GF-D8 (cell line): Measurements from ENCODE around the gene KRT37.

Experiments
- DNase-seq: peaks from one replicate; lab custom pipeline; 2025; lab: John Stamatoyannopoulos, UW

Gene KRT37

DNA sequence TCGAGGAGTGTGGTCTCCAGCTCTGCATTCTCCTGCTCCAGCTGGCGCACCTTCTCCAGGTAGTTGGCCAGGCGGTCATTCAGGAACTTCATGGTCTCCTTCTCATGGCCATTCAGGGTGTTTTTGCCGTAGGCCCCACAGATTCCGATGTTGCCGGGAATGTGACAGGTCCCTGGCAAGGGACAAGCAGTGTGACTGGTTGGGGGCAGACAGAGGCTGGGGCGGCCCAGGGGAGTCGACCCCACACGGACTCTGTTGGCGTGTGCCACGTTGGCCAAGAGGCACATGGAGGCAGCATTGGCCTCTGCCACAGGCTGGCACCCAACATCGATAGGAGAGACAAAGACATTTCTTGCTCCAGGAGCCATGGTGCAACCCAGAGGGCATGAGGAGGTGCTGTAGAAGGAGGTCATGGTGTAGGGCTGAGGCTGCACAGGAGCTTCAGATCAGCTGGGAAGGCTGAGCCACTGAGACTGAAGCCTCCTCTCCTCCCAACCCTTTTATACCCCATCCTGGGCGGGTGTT, at the start of gene KRT37:
TSS of gene KRT37 (minus strand) at position 475 of the 525 bp plus-strand sequence. CDS start at position 413, 62 bp downstream.
- no peak for DNase-seq

DNA sequence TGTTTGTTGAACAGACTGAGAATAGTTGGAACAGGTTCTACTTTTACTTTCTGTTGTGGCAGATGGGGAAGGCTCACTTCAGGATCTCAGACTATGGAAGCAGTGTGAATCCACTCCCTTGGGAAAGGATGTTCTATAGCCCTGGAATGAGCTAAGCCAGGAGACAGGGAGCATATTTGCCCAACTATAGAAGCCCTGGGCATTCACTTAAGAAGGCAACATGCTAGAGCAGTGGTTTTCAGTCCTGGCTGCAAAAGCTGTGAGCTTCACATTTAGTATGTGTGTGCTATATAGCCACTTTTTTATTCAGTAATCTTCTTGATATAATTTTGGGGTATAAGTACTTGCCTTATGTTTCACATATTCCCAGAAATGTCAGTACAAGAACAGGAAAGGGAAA, 44.0 kb upstream of the KRT37 start:
- no peak for DNase-seq

GRCh38 chr17:41467561-41467960, 43.2 kb upstream of the KRT37 start:
- DNase-seq = no peak

GRCh38 chr17:41466988-41467387, 42.6 kb upstream of the KRT37 start, which contains the start of gene KRT32:
Gene KRT32, minus strand, starts transcription at chr17:41467386. Its CDS starts 61 bp downstream, at chr17:41467325.
- DNase-seq = no peak

DNA sequence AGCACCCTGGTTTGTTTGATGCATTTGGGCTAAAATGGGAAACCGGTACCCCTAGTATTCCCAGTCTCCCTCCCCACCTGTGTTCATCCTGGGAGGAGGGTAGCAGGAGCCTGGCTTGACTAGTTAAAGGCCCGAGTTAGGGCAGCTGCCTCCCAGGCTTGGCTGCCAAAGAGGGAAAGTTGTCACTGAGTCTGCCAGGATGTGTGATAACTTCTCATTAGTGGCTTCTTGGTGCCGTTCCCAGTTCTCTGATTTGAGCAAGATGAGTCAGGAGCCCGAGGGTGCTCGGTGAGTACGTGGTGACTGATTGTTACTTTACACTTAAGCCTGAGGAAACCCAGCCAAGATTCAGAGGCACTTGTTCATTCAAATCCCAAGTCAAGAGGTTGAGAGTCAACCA, 40.3 kb upstream of the KRT37 start:
- DNase-seq = no peak

- DNase-seq = no peak
These were observed 39.8 kb upstream of the KRT37 start for GRCh38 chr17:41464173-41464572.

- no peak for DNase-seq
These were observed 39.4 kb upstream of the KRT37 start for GRCh38 chr17:41463746-41464145.

DNA sequence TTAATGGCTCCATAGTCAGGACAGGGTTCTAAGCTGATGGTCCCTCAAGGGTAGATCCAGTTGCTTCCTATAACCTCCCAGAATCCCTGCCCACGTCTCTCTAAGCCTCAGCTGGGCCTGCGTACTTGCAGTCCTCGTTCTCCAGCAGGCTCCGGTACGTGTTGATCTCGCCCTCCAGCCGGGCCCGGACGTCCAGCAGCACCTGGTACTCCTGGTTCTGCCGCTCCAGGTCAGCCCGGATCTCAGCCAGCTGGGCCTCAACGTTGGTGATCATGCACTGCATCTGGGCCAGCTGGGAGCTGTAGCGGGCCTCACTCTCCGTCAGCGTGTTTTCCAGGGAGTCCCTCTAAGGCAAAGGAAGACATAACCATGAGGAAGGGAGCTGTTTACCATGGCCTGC, 38.3 kb upstream of the KRT37 start:
- no peak for DNase-seq

DNA sequence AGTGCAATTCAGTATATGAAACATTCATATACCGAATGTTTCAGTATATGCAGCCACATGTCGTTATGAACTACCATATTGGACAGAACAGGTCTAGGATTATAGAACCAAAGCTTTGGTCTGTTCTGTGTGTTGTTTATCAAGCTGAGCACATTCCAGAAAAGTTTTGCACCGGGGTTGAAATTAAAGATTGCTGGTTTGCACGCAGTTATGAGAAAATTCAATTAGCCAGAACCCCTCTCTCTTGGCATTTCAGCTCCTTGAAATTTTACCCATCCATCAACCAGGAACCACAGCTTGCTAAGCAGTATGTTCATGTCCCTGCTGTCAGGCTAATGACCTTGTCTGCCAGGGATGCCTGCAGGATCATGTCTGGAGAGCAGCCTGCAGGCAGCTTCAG, 33.3 kb upstream of the KRT37 start:
- no peak for DNase-seq

GRCh38 chr17:41456204-41456603, 31.8 kb upstream of the KRT37 start:
- no peak for DNase-seq

- no peak for DNase-seq
These were observed 30.9 kb upstream of the KRT37 start for GRCh38 chr17:41455236-41455635.

GRCh38 chr17:41453066-41453465, 28.7 kb upstream of the KRT37 start:
- DNase-seq = no peak

- DNase-seq = no peak
These were observed 27.9 kb upstream of the KRT37 start for GRCh38 chr17:41452281-41452680.

DNA sequence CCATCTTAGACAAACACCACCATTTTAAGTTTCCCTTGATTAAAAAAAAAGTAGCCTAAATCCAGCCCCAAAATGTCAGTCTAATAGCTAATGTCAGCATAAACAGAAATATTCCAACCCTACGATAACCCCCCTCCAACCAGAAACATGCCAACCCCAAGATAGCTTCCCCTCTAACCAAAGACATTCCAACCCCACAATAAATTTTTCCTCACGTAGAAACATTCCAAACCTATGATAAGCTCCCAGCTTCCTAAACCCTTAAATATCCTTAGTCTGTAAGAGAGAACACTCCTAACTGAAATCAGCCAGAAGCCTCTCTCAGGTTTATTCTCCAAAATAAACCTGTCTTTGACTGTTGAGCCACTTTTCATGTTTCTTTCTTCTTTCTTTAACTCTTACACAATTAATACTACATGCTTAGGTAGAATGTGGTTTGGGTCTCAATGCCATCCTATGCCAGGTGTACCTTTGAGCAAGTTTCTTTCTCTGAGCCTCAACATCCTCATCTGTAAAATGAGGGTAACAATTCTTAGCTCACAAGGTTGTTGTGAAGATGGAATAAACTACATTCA, 26.9 kb upstream of the KRT37 start:
- DNase-seq = no peak

DNA sequence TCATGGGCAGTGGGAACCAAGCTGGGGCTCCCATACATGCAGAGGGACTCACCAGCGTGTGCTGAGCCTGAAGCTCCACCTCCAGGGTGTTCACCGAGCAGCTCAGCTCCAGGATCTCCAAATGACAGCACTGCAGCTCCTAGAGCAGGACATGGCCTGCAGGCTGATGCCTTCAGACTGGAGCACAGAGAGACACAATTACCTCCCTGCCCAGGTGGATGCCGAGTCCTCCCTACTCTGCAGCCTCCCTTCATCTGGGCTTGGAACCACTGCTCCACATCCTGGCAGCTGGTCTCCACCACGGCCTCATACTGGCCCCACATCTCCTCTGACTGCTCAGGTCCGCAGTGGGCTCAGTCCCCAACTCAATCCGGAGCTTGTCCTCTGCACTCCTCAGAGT, 24.6 kb upstream of the KRT37 start:
- no peak for DNase-seq

DNA sequence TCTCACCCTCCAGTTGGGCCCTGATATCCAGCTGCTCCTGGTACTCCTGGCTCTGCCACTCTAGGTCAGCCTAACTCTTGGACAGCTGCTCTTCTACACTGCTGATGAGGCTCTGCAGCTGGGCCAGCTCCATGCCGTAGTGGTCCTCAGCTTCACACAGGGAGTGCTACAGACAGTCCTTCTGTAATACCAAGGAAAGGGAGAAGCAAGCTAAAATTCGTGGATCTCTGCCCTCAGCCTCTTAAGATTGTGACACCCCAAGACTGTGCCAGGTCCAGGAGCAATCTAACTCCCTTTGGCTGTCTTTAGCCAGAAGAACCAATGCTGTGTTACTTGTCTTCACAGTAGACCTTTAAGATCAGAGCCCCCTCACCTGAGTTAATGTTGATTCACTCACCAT, 24.1 kb upstream of the KRT37 start:
- no peak for DNase-seq

DNA sequence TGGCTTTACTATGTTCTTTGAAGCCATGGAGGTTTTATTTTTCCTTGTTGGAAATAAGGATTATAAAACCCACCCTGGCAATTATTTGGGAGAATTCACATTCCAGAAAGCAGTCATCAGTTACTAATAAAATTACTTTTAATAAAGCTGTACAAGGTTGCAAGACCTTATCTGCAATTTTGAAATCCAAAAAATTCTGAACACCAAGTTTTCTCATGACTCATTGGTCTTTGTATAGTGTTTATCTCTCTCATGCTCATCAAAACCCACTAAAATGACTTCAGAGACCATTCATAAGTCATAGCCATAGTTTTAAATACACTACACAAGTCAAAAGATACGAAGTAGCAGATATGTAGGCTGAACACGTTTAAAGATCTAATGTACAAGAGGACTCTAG, 22.4 kb upstream of the KRT37 start:
- DNase-seq = no peak

- DNase-seq = no peak
These were observed 20.3 kb upstream of the KRT37 start for GRCh38 chr17:41444640-41445039.

DNA sequence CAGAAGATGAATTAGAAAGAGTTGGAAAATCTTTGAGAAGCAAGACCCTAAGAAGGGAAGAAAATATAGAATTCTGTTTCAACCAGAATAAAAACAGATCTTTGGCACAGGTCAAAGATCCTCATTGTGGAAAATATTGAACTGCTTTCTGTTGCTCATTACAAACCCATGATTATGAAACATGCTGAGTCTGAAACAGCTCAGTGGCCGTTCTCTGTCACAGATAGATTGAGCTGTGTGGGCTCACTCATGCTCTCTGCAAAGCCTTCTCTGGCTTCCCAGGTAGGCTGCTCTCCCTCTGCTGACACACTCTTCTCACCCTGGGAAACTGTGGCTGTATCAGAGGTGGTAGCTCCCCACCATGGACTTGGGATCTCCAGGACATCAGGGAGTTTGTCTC, 19.8 kb upstream of the KRT37 start:
- DNase-seq = no peak

DNA sequence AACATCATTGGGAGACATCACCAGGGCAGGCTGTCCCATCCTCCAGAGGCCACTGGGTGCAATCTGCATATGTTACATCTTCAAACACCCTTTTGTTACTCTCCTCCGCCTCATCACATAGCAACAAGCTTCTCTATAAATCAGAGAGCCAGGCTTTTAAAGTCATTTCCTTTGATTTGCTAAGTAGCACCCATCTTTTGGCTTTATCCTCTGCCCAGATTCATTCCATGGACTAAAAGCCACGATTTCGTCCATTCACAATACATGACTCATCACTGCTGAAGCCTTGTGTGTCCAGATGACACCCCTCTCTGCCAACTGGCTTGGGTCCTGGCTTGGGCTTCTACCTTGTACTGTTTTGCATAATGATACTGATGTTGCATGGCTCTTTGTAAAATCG, 18.4 kb upstream of the KRT37 start:
- DNase-seq = no peak

- no peak for DNase-seq
These were observed 16.2 kb upstream of the KRT37 start, which contains the start of gene KRT38 for GRCh38 chr17:41440531-41441033. Gene KRT38, minus strand, starts transcription at chr17:41440983. Its CDS starts 62 bp downstream, at chr17:41440921.

DNA sequence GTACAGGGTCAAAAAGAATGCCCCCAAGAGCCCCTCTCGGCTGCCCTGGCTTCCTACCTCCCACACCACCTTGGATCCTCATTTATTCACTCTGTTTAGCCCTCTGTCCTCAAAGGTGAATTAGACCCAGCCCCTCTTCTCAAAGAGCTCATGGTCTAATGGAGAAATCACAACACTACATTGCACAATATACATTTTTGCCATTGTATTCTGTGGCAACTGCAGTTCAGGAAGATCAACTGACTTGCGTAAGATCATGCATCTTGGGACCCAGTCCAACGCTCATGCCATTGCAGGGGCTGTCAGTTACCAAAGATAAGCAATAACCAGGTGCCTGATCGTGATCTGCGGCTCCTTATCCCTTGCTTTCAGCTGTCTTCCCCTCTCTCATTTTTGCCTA, 15.0 kb upstream of the KRT37 start:
- DNase-seq = no peak

- no peak for DNase-seq
These were observed 13.4 kb upstream of the KRT37 start for GRCh38 chr17:41437769-41438168.

- no peak for DNase-seq
These were observed 12.9 kb upstream of the KRT37 start for GRCh38 chr17:41437254-41437653.
